ENCODE data around the gene PXDN.
A peak's percentile ranks its signal among the peaks of the same experiment; 100 is the strongest.

Gene PXDN

DNA sequence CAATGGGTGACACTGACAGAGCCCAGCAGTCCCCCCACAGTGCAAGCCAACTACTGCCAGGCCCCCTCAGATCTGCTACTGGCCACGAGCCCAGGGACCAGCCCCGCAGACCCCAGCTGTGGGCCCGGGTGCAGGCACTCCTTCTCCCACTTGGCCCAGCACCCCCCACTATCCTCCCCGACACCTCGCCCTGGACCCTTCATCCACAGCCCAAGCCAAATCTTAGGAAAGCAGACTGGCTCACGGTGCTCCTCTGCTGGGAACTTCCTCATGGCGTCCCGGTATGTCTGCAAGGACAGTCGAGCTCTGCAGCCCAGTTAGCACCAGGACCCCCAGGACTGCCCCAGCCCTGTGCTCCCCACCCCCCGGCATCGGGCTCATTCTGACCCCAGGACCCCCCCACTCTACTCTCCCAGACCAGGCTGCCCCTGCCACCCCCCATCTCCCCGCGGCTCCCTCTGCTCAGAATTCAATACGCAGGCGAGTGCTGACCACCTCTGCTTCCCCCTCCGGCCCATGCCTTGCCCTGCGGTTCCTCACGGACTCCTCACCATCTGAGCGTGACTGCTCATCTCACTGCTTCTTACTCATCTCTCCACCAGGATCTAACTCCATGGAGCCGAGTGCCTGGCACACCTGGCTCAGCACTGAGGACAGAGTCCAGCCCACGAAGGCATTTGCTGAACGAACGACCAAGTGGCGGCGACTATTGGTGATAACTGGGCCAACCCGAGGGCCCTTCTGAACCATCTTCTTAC, 85.7 kb downstream of the PXDN start:
- Histone ChIP-seq H3K36me3 (ENCODE audit: insufficient read depth) (no peaks in the 10 kb centered on the region), H4K20me1 (ENCODE audit: insufficient read depth) (no peaks in the 10 kb centered on the region), H3K27me3 (ENCODE audit: insufficient read depth, low read depth) (no peaks in the 10 kb centered on the region), H3K4me1 (ENCODE audit: low read depth, poor library complexity, severe bottlenecking) (peaks cover 11% of the 10 kb centered on the region), H3K4me2 (no peak overlapping the region), H3K27ac (no peak overlapping the region), H3K79me2 (ENCODE audit: insufficient read depth, low read depth) (no peaks in the 10 kb centered on the region), H3K9ac (no peak overlapping the region), H2AFZ (ENCODE audit: low read depth) (no peak overlapping the region), H3K4me3 (IDR thresholded peaks at IDR 0.05; ENCODE audit: insufficient read depth, low read depth, low read length) (no peak overlapping the region)
- TF ChIP-seq, protein P1, sequence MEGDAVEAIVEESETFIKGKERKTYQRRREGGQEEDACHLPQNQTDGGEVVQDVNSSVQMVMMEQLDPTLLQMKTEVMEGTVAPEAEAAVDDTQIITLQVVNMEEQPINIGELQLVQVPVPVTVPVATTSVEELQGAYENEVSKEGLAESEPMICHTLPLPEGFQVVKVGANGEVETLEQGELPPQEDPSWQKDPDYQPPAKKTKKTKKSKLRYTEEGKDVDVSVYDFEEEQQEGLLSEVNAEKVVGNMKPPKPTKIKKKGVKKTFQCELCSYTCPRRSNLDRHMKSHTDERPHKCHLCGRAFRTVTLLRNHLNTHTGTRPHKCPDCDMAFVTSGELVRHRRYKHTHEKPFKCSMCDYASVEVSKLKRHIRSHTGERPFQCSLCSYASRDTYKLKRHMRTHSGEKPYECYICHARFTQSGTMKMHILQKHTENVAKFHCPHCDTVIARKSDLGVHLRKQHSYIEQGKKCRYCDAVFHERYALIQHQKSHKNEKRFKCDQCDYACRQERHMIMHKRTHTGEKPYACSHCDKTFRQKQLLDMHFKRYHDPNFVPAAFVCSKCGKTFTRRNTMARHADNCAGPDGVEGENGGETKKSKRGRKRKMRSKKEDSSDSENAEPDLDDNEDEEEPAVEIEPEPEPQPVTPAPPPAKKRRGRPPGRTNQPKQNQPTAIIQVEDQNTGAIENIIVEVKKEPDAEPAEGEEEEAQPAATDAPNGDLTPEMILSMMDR (conservative IDR thresholded peaks at IDR 0.05; ENCODE audit: low read depth, low read length), result no peak

DNA sequence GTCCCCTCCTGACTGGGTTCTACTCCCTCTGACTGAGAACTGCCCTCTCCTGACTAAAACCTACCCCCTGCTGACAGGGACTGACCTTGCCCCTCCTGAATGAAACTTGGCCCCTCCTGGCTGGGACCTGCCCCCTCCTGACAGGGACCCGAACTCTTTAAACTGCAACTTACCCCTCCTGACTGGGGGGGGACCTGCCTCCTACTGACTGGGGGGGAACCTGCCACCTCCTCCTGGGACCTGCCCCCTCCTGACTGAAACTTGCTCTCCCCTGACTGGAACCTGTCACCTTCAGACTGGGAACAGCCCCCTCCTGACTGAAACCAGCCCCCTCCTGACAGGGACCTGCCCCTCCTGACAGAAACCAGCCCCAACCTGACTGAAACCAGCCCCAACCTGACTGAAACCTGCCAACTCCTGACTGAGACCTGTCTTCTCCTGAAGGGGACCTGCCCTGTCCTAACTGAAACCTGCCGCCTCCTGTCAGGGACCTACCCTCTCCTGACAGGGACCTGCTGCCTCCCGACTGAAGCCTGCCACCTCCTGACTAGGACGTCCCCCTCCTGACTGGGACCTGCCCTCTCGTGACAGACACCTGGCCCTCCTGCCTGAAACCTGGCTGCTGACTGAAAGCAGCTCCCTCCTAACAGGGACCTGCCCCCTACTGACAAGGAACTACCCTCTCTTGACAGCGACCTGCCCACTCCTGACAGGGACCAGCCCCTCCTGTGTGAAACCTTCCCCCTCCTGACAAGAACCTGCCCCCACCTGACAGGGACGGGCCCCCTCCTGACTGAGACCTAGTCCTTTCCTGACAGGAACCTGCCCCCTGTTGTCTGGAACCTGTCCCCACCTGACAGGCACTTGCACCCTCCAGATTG, 87.1 kb downstream of the PXDN start:
- H3K36me3 ChIP-seq (ENCODE audit: insufficient read depth), result no peaks in the 10 kb centered on the region
- no peak overlapping the region for H3K9ac ChIP-seq
- H3K27ac ChIP-seq, result no peak overlapping the region

DNA sequence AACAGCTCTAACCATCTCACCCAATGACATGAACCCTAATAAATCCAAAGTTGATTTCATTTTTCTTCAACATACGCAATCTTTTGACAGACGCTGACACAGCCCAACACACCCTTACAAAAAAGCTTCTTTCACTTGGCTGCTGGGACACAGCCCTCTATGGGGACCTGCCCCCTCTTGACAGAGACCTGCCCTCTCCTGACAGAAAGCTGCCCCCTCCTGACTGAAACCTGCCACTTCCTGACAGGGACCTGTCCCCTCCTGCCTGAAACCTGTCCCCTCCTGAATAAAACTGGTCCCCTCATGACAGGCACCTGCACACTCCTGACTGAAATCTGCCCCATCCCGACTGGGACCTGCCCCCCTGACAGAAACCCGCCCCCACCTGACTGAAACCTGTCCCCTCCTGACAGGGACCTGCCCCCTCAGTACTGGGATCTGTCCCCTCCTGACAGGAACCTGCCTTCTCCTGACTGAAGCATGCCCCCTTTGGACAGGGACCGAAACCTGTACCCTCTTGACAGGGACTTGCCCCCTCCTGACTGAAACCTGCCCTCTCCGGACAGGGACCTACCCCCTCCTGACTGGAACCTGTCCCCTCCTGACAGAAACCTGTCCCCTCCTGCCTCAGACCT, 87.9 kb downstream of the PXDN start:
- H3K4me3 ChIP-seq (IDR thresholded peaks at IDR 0.05; ENCODE audit: insufficient read depth, low read depth, low read length), result no peak overlapping the region
- no peak overlapping the region for H3K27ac ChIP-seq
- TF ChIP-seq, protein P1 (conservative IDR thresholded peaks at IDR 0.05; ENCODE audit: low read depth, low read length), result no peak
- H3K4me1 ChIP-seq (ENCODE audit: low read depth, poor library complexity, severe bottlenecking), result peaks cover 11% of the 10 kb centered on the region
- no peak overlapping the region for H3K4me2 ChIP-seq
- H2AFZ ChIP-seq (ENCODE audit: low read depth), result no peak overlapping the region
- H4K20me1 ChIP-seq (ENCODE audit: insufficient read depth), result no peaks in the 10 kb centered on the region
- H3K9ac ChIP-seq, result no peak overlapping the region
- H3K79me2 ChIP-seq (ENCODE audit: insufficient read depth, low read depth), result no peaks in the 10 kb centered on the region
- no peaks in the 10 kb centered on the region for H3K36me3 ChIP-seq (ENCODE audit: insufficient read depth)
- H3K27me3 ChIP-seq (ENCODE audit: insufficient read depth, low read depth), result no peaks in the 10 kb centered on the region

More for the DNA sequence above, 87.1 kb downstream of the PXDN start:
- Histone ChIP-seq H3K27me3 (ENCODE audit: insufficient read depth, low read depth) (no peaks in the 10 kb centered on the region), H2AFZ (ENCODE audit: low read depth) (peak overlapping the region; percentile 18; the same call in 1 of the 2 replicates), H3K4me1 (ENCODE audit: low read depth, poor library complexity, severe bottlenecking) (peaks cover 11% of the 10 kb centered on the region), H3K4me3 (IDR thresholded peaks at IDR 0.05; ENCODE audit: insufficient read depth, low read depth, low read length) (no peak overlapping the region), H3K4me2 (no peak overlapping the region; the same call in 1 of the 2 replicates), H3K79me2 (ENCODE audit: insufficient read depth, low read depth) (no peaks in the 10 kb centered on the region), H4K20me1 (ENCODE audit: insufficient read depth) (no peaks in the 10 kb centered on the region)
- TF ChIP-seq, protein P1 (conservative IDR thresholded peaks at IDR 0.05; ENCODE audit: low read depth, low read length), result no peak

- TF ChIP-seq, protein P1 (conservative IDR thresholded peaks at IDR 0.05; ENCODE audit: low read depth, low read length), result no peak
- Histone ChIP-seq H3K36me3 (ENCODE audit: insufficient read depth) (no peaks in the 10 kb centered on the region), H2AFZ (ENCODE audit: low read depth) (no peak overlapping the region), H3K9ac (no peak overlapping the region), H3K4me3 (IDR thresholded peaks at IDR 0.05; ENCODE audit: insufficient read depth, low read depth, low read length) (no peak overlapping the region), H3K4me2 (no peak overlapping the region), H3K27ac (no peak overlapping the region), H3K4me1 (ENCODE audit: low read depth, poor library complexity, severe bottlenecking) (peaks cover 11% of the 10 kb centered on the region), H3K27me3 (ENCODE audit: insufficient read depth, low read depth) (no peaks in the 10 kb centered on the region), H3K79me2 (ENCODE audit: insufficient read depth, low read depth) (no peaks in the 10 kb centered on the region), H4K20me1 (ENCODE audit: insufficient read depth) (no peaks in the 10 kb centered on the region)
Measured at GRCh38 chr2:1655461-1655860, 88.9 kb downstream of the PXDN start.
